DMS53 (cell line): Measurements from ENCODE around the gene TPSAB1.
A peak's percentile ranks its signal among the peaks of the same experiment; 100 is the strongest.

Experiments used
- DNase-seq: peaks from one replicate; lab custom pipeline; 2025; lab: John Stamatoyannopoulos, UW

TPSAB1 gene

DNA sequence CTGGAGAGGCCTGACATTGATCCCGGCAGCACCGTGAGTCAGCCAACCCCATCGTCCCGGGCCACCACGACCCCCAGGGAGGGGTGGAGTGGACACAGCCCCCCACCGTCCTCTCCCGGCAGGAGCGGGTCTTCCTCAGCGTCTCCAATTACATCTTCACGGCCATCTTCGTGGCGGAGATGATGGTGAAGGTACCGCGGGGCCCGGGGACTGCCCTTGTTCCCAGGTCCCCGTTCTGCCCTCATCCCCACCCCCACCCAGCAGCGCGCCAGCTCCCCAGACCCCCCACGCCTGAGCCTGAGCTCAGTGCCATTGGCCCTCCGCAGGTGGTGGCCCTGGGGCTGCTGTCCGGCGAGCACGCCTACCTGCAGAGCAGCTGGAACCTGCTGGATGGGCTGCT is 30.0 kb upstream of the TPSAB1 start:
- no peak for DNase-seq

- DNase-seq: no peak
Measured at GRCh38 chr16:1211451-1212268, 28.8 kb upstream of the TPSAB1 start.

GRCh38 chr16:1212616-1213194 is 27.8 kb upstream of the TPSAB1 start:
- DNase-seq: no peak

- no peak for DNase-seq
Measured at GRCh38 chr16:1213231-1213630, 27.3 kb upstream of the TPSAB1 start.

- DNase-seq: no peak
Measured at GRCh38 chr16:1213796-1214372, 26.6 kb upstream of the TPSAB1 start.

DNA sequence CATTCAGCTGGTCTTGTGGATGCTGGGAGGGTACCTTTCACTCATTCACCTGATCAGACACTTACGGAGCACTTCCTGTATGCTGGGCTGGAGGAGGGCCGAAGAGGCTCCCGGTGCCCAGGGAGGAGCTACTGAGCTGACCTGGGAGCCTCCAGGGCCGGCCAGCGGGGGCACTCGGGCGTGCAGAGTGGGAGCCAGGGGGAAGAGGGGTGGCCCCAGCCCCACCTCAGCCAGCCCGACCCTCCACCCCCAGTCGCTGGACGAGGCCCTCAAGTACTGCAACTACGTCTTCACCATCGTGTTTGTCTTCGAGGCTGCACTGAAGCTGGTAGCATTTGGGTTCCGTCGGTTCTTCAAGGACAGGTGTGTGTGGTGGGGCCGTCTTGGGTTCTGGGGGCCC is 25.8 kb upstream of the TPSAB1 start:
- DNase-seq: no peak

- no peak for DNase-seq
Measured at GRCh38 chr16:1215574-1216295, 24.8 kb upstream of the TPSAB1 start.

- peak; percentile 35 for DNase-seq
Measured at GRCh38 chr16:1216296-1216619, 24.2 kb upstream of the TPSAB1 start.

DNA sequence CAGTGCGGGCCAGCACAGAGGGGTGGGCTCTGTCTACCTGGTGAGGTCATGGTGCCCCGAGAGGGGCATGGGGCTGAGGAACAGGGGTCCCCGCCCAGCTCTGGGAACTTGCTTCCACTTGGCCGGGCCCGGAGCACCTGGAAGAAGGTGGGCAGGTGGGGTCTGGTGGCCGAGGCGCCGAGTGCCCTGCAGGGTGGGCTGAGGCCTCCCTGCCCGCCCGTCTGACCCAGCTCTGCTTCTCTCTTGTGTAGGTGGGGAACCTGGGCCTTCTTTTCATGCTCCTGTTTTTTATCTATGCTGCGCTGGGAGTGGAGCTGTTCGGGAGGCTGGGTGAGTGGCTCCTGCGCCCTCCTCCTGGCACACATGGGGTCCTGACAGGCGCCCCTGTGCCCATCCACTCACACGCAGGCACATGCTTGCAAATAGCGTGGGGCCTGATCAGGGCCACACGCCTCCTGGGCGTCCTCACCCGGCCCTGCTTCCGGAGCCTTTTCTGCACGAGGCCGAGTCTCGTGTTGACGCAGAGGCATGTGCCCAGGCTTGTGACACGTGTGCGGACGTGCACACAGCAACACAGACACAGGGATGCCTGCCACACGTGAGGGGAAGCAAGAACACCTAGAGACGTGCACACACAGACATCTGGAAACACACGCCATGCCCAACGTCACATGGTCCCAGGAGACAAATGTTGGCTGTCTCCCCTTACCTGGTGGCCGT is 23.7 kb upstream of the TPSAB1 start:
- no peak for DNase-seq

GRCh38 chr16:1217526-1217925 is 23.0 kb upstream of the TPSAB1 start:
- DNase-seq: no peak

- DNase-seq: no peak
Measured at GRCh38 chr16:1218061-1218929, 22.2 kb upstream of the TPSAB1 start.

DNA sequence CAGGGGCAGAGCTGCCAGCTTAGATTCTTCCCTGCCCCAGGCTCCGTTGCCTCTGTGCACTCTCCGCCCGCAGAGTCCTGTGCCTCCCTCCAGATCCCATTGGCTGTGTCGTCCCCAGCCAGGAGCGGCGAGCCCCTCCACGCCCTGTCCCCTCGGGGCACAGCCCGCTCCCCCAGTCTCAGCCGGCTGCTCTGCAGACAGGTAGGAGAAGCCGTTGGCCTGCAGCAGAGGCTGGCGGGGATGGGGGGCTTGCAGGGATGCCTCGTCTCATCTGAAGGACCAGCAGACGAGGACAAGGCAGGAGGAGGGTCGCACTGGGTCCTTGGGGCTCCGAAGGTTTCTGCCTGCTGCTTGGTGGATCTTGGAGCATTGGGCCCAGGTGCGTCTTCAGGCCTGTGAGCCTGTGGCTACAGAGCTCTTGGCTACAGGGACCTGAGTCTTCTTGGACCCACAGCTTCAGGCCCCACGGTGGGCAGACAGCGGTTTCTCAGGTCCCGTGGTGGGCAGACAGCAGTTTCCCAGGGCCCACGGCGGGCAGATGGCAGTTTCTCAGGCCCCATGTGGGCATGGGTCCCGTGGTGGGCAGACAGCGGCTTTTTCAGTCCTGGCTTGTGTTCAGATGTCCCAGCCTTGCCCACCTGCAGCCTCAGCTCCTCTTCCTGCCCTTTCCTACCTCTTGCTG is 21.4 kb upstream of the TPSAB1 start:
- DNase-seq: no peak

DNA sequence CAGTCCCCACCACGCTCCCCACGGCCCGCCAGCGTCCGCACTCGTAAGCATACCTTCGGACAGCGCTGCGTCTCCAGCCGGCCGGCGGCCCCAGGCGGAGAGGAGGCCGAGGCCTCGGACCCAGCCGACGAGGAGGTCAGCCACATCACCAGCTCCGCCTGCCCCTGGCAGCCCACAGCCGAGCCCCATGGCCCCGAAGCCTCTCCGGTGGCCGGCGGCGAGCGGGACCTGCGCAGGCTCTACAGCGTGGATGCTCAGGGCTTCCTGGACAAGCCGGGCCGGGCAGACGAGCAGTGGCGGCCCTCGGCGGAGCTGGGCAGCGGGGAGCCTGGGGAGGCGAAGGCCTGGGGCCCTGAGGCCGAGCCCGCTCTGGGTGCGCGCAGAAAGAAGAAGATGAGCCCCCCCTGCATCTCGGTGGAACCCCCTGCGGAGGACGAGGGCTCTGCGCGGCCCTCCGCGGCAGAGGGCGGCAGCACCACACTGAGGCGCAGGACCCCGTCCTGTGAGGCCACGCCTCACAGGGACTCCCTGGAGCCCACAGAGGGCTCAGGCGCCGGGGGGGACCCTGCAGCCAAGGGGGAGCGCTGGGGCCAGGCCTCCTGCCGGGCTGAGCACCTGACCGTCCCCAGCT is 20.3 kb upstream of the TPSAB1 start:
- no peak for DNase-seq

DNA sequence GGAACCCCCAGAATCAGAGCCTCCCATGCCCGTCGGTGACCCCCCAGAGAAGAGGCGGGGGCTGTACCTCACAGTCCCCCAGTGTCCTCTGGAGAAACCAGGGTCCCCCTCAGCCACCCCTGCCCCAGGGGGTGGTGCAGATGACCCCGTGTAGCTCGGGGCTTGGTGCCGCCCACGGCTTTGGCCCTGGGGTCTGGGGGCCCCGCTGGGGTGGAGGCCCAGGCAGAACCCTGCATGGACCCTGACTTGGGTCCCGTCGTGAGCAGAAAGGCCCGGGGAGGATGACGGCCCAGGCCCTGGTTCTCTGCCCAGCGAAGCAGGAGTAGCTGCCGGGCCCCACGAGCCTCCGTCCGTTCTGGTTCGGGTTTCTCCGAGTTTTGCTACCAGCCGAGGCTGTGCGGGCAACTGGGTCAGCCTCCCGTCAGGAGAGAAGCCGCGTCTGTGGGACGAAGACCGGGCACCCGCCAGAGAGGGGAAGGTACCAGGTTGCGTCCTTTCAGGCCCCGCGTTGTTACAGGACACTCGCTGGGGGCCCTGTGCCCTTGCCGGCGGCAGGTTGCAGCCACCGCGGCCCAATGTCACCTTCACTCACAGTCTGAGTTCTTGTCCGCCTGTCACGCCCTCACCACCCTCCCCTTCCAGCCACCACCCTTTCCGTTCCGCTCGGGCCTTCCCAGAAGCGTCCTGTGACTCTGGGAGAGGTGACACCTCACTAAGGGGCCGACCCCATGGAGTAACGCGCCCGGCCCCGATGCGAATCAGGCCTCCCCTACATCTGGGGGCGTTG is 19.5 kb upstream of the TPSAB1 start:
- no peak for DNase-seq

DNA sequence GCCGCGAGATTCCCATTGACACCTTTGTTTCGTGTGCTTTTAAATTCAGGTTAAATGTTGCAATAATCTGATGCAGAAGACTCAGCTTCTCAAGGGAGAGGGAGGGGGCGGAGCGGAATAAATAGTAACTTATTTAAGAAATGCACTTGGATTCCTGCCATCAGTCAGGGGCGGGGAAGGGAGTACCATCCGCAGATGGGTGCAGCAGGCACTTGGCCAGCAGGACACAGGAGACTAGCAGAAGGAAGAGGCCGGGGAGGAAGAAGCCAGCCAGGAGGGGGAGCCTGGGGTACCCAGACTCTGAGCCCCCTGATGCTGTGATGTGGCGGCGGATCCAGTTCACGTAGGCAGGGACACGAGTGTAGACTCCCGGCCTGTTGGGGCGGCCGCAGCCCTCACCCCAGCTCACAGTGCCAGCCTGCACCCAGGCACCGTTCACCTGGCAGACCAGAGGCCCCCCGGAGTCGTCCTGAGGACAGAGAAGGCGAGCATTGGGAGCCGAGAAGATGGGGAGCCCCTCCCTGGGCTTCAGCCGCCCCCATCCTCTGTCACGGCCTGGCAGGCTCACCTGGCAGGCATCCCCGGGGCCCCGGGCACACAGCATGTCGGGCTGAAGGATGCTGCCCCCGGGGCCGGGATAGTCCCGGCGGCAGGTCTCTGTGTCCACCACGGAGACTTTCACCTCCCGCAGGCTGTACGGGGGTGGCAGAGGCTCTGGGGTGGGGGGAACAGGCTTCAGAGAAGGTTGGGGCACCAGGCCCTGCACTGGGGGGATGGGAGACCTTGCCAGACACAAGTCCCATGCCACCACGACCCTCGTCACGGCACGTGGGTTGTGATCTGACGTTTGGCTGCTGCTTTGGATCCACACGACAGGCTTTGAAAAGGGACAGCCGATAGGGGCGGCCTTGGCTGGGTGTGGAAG is 18.6 kb upstream of the TPSAB1 start:
- no peak for DNase-seq

GRCh38 chr16:1222553-1223354 is 17.8 kb upstream of the TPSAB1 start:
- DNase-seq: no peak
